ENCODE data around the gene GSTCD. TPM values are rescaled to one million over a fixed set of nuclear protein-coding genes. Genes with fewer than 3 reads are reported as not detected.

GSTCD gene
- total RNA-seq, 2 donors from 2014 or later, result 24.7 to 30.6 TPM

DNA sequence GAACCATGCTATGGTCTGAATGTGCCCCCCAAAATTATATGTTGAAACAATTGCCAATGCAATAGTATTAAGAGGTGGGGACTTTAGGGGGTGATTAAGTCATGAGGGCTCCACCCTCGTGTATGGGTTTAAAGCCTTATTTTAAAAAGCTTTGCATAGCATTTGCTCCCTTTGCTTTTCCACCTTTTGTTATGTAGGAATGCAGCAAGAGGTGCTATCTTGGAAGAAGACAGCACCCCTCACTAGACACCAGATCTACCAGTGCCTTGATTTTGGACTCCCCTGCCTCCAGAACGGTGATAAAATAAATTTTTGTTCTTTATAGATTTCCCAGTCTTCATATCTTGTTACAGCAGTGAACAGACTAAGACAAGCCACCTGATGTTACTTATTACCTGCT is 163.4 kb downstream of the GSTCD start:
- no peak for DNase-seq
- Histone ChIP-seq H3K4me1 (ENCODE audit: control insufficient read depth, insufficient read depth, low read length) (no peaks in the 10 kb centered on the region), H3K9ac (ENCODE audit: extremely low read depth, low read length, poor library complexity, severe bottlenecking) (no peak overlapping the region), H3K4me3 (ENCODE audit: low read length) (no peak overlapping the region), H3K9me3 (ENCODE audit: control insufficient read depth, low read length) (no peaks in the 10 kb centered on the region), H3K27ac (ENCODE audit: low read depth, low read length) (no peak overlapping the region), H3K27me3 (ENCODE audit: control insufficient read depth, insufficient read depth, low read length, poor library complexity, severe bottlenecking) (no peaks in the 10 kb centered on the region), H3K36me3 (ENCODE audit: control insufficient read depth, insufficient read depth, low read length) (no peaks in the 10 kb centered on the region)
- Mint-ChIP-seq H3K27ac (no peak overlapping the region), H3K4me1 (no peaks in the 10 kb centered on the region), H3K9me3 (no peaks in the 10 kb centered on the region), H3K4me3 (no peak overlapping the region), H3K36me3 (ENCODE audit: low read depth) (no peaks in the 10 kb centered on the region), H3K27me3 (ENCODE audit: insufficient read depth) (no peaks in the 10 kb centered on the region)
- 80 to 81% methylated on average over 1 to 2 of the region's 2 CpGs for whole genome bisulfite sequencing, 2 experiments (ENCODE audit: insufficient coverage in 1 of 2, insufficient read length in 1 of 2)
- TF ChIP-seq CTCF (conservative IDR thresholded peaks at IDR 0.05), result no peak

GRCh38 chr4:105875233-105875632 is 166.6 kb downstream of the GSTCD start:
- Histone ChIP-seq H3K9ac (ENCODE audit: extremely low read depth, low read length, poor library complexity, severe bottlenecking) (no peak overlapping the region), H3K27me3 (ENCODE audit: control insufficient read depth, insufficient read depth, low read length, poor library complexity, severe bottlenecking) (no peaks in the 10 kb centered on the region), H3K4me1 (ENCODE audit: control insufficient read depth, insufficient read depth, low read length) (no peaks in the 10 kb centered on the region), H3K36me3 (ENCODE audit: control insufficient read depth, insufficient read depth, low read length) (no peaks in the 10 kb centered on the region), H3K27ac (ENCODE audit: low read depth, low read length) (no peak overlapping the region), H3K4me3 (ENCODE audit: low read length) (no peak overlapping the region), H3K9me3 (ENCODE audit: control insufficient read depth, low read length) (no peaks in the 10 kb centered on the region)
- no peaks in the 10 kb centered on the region for H3K27me3 Mint-ChIP-seq (ENCODE audit: insufficient read depth)
- no peaks in the 10 kb centered on the region for H3K4me1 Mint-ChIP-seq
- TF ChIP-seq CTCF (conservative IDR thresholded peaks at IDR 0.05), result no peak
- H3K36me3 Mint-ChIP-seq (ENCODE audit: low read depth), result no peaks in the 10 kb centered on the region
- no peak overlapping the region for H3K27ac Mint-ChIP-seq
- DNase-seq, result no peak
- peaks cover 8% of the 10 kb centered on the region for H3K9me3 Mint-ChIP-seq
- no peak overlapping the region for H3K4me3 Mint-ChIP-seq

- peaks cover 7% of the 10 kb centered on the region for H3K27me3 Mint-ChIP-seq (ENCODE audit: insufficient read depth)
- 81 to 100% methylated on average over 1 to 2 of the region's 2 CpGs for WGBS, 2 experiments (ENCODE audit: insufficient coverage in 1 of 2, insufficient read length in 1 of 2)
- Histone ChIP-seq H3K27ac (ENCODE audit: low read depth, low read length) (no peak overlapping the region), H3K9ac (ENCODE audit: extremely low read depth, low read length, poor library complexity, severe bottlenecking) (no peak overlapping the region), H3K4me3 (ENCODE audit: low read length) (no peak overlapping the region), H3K4me1 (ENCODE audit: control insufficient read depth, insufficient read depth, low read length) (no peaks in the 10 kb centered on the region), H3K27me3 (ENCODE audit: control insufficient read depth, insufficient read depth, low read length, poor library complexity, severe bottlenecking) (no peaks in the 10 kb centered on the region), H3K9me3 (ENCODE audit: control insufficient read depth, low read length) (no peaks in the 10 kb centered on the region), H3K36me3 (ENCODE audit: control insufficient read depth, insufficient read depth, low read length) (no peaks in the 10 kb centered on the region)
- no peak for DNase-seq
- H3K4me3 Mint-ChIP-seq, result no peak overlapping the region
- H3K4me1 Mint-ChIP-seq, result no peaks in the 10 kb centered on the region
- TF ChIP-seq CTCF (conservative IDR thresholded peaks at IDR 0.05), result no peak
- no peaks in the 10 kb centered on the region for H3K36me3 Mint-ChIP-seq (ENCODE audit: low read depth)
- no peak overlapping the region for H3K27ac Mint-ChIP-seq
- H3K9me3 Mint-ChIP-seq, result peaks cover 8% of the 10 kb centered on the region
Measured at GRCh38 chr4:105878668-105879067, 170.1 kb downstream of the GSTCD start.
